Forelimb muscle (tissue), 1 donor: ENCODE data around the gene B3GNT2. TPM values are rescaled to one million over a fixed set of nuclear protein-coding genes. Genes with fewer than 3 reads are reported as not detected.
"Not testable (repeated sequence)": the region's sequence is repeated elsewhere in the genome, so short reads cannot be mapped to it uniquely, and the experiment has no call there.

Source experiments
- DNase-seq: peaks from one replicate; pipeline ENCODE4 v3.0.0-alpha.2; 2013; ENCODE audit warnings: low read depth
- polyA plus RNA-seq: library from polyadenylated mRNA; unstranded; fragments of 120-200 nt; gene quantifications from one replicate; pipeline ENCODE4 v1.2.1, GENCODE V29; 2013; ENCODE audit not compliant: insufficient read length

Gene B3GNT2
- polyA plus RNA-seq, 1 donor = 7.4 TPM

- DNase-seq = no peak
These were observed 39.1 kb downstream of the B3GNT2 start for GRCh38 chr2:62234755-62235655.

- DNase-seq = no peak
These were observed 40.6 kb downstream of the B3GNT2 start for GRCh38 chr2:62236499-62236898.

- DNase-seq = no peak
These were observed 42.3 kb downstream of the B3GNT2 start for GRCh38 chr2:62238236-62238635.

- DNase-seq = no peak
These were observed 44.6 kb downstream of the B3GNT2 start for GRCh38 chr2:62240546-62240945.

- no peak for DNase-seq
These were observed 48.1 kb downstream of the B3GNT2 start for GRCh38 chr2:62243983-62244382.

- no peak for DNase-seq
These were observed 52.3 kb downstream of the B3GNT2 start for GRCh38 chr2:62248226-62248625.

- no peak for DNase-seq
These were observed 54.3 kb downstream of the B3GNT2 start for GRCh38 chr2:62250239-62250638.

GRCh38 chr2:62254424-62255266 lies 58.7 kb downstream of the B3GNT2 start:
- no peak for DNase-seq

- no peak for DNase-seq
These were observed 61.6 kb downstream of the B3GNT2 start for GRCh38 chr2:62257466-62257865.

- no peak for DNase-seq
These were observed 67.3 kb downstream of the B3GNT2 start for GRCh38 chr2:62263076-62263715.

- no peak for DNase-seq
These were observed 68.3 kb downstream of the B3GNT2 start for GRCh38 chr2:62264186-62264585.

- no peak for DNase-seq
These were observed 69.2 kb downstream of the B3GNT2 start for GRCh38 chr2:62265106-62265505.

- no peak for DNase-seq
These were observed 70.6 kb downstream of the B3GNT2 start for GRCh38 chr2:62266433-62267038.

- DNase-seq = no peak
These were observed 71.8 kb downstream of the B3GNT2 start for GRCh38 chr2:62267696-62268095.

- not testable (repeated sequence) for DNase-seq
These were observed 72.8 kb downstream of the B3GNT2 start for GRCh38 chr2:62268681-62269188.

- no peak for DNase-seq
These were observed 74.8 kb downstream of the B3GNT2 start for GRCh38 chr2:62270728-62271127.
